ENCODE results near the gene ADCYAP1R1.

DNA sequence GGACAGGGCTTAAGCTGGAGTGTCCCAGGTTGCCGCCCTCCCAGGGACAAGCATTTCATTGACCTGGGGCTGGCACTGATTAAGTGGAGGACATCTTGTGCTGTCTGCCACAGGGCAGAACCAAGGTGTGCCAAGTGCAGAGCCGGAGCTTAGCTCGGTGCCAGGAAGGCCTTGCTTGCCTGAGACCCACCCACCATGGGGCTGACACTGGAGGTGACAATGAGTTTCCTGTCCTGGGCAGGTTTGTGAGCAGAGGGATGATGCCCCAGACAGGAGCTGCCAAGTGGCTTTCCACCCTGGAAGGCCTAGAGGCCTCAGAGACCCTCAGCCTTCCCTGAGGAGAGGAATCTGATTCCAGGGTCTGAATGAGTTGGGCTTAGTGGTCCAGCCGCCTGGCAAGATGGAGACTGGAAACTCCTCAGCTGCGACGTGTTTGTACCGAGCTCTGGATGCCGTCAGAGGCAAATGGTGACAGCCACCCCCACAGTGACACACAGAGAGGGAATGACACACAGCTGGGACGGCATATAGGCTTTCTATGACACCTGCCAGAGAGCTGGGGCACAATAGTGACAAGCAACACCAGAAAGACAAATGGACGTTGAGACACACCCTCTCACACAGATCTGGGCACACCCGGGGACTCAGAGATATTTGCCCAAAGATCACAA is 2.6 kb downstream of the ADCYAP1R1 start:
- TF ChIP-seq EZH2phosphoT487 (IDR thresholded peaks at IDR 0.05; ENCODE audit: borderline replicate concordance): no peak
- TF ChIP-seq, protein P1, sequence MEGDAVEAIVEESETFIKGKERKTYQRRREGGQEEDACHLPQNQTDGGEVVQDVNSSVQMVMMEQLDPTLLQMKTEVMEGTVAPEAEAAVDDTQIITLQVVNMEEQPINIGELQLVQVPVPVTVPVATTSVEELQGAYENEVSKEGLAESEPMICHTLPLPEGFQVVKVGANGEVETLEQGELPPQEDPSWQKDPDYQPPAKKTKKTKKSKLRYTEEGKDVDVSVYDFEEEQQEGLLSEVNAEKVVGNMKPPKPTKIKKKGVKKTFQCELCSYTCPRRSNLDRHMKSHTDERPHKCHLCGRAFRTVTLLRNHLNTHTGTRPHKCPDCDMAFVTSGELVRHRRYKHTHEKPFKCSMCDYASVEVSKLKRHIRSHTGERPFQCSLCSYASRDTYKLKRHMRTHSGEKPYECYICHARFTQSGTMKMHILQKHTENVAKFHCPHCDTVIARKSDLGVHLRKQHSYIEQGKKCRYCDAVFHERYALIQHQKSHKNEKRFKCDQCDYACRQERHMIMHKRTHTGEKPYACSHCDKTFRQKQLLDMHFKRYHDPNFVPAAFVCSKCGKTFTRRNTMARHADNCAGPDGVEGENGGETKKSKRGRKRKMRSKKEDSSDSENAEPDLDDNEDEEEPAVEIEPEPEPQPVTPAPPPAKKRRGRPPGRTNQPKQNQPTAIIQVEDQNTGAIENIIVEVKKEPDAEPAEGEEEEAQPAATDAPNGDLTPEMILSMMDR (conservative IDR thresholded peaks at IDR 0.05; ENCODE audit: low read length): no peak
